Left renal pelvis (tissue), 4 donors: ENCODE measurements around the gene ATXN10. TPM values are rescaled to one million over a fixed set of nuclear protein-coding genes. Genes with fewer than 3 reads are reported as not detected.

Experiments used
- DNase-seq, 4 donors: peaks; one replicate each; pipeline ENCODE4 v3.0.0-alpha.2; 2013; ENCODE audit warnings: low read depth in 4 of 4, low spot score in 3 of 4
- polyA plus RNA-seq, 4 donors: library from polyadenylated mRNA; unstranded; fragments of 120-200 nt; gene quantifications; one replicate each; pipeline ENCODE4 v1.2.1, GENCODE V29; 2013; ENCODE audit not compliant: insufficient read length in 4 of 4

The ATXN10 gene
- polyA plus RNA-seq, 4 donors = 250 to 339 (median 295) TPM

- DNase-seq = no peak
These were observed 170.8 kb downstream of the ATXN10 start for GRCh38 chr22:45842291-45842991.

GRCh38 chr22:45843031-45843430 lies 171.4 kb downstream of the ATXN10 start:
- DNase-seq = no peak

- no peak for DNase-seq
These were observed 172.4 kb downstream of the ATXN10 start for GRCh38 chr22:45843986-45844385.

GRCh38 chr22:45845076-45845487 lies 173.4 kb downstream of the ATXN10 start:
- DNase-seq = no peak

- DNase-seq = no peak
These were observed 175.3 kb downstream of the ATXN10 start for GRCh38 chr22:45846952-45847351.

GRCh38 chr22:45848904-45849303 lies 177.3 kb downstream of the ATXN10 start:
- DNase-seq = no peak

GRCh38 chr22:45852826-45853225 lies 181.2 kb downstream of the ATXN10 start:
- DNase-seq = no peak

GRCh38 chr22:45855961-45856360 lies 184.3 kb downstream of the ATXN10 start:
- DNase-seq = no peak

GRCh38 chr22:45857519-45857918 lies 185.9 kb downstream of the ATXN10 start:
- no peak for DNase-seq

- DNase-seq = no peak
These were observed 187.9 kb downstream of the ATXN10 start for GRCh38 chr22:45859231-45860161.

- DNase-seq = no peak
These were observed 188.6 kb downstream of the ATXN10 start for GRCh38 chr22:45860201-45860600.

- DNase-seq = no peak
These were observed 189.6 kb downstream of the ATXN10 start for GRCh38 chr22:45861259-45861658.

- DNase-seq = no peak
These were observed 192.5 kb downstream of the ATXN10 start for GRCh38 chr22:45863981-45864751.

- no peak for DNase-seq
These were observed 193.4 kb downstream of the ATXN10 start for GRCh38 chr22:45864959-45865476.

- no peak for DNase-seq
These were observed 194.0 kb downstream of the ATXN10 start for GRCh38 chr22:45865561-45866125.

- DNase-seq = no peak
These were observed 194.6 kb downstream of the ATXN10 start for GRCh38 chr22:45866126-45866645.

GRCh38 chr22:45866646-45867117 lies 195.0 kb downstream of the ATXN10 start:
- no peak for DNase-seq

- DNase-seq = no peak
These were observed 195.7 kb downstream of the ATXN10 start for GRCh38 chr22:45867118-45867905.

GRCh38 chr22:45867906-45868555 lies 196.4 kb downstream of the ATXN10 start:
- no peak for DNase-seq
